Right hindlimb (tissue), 1 donor: ENCODE data around the gene ASB18.
A peak's percentile ranks its signal among the peaks of the same experiment; 100 is the strongest.

ENCODE experiments used
- DNase-seq: peaks from one replicate; pipeline ENCODE4 v3.0.0-alpha.2; 2018

ASB18 gene

DNA sequence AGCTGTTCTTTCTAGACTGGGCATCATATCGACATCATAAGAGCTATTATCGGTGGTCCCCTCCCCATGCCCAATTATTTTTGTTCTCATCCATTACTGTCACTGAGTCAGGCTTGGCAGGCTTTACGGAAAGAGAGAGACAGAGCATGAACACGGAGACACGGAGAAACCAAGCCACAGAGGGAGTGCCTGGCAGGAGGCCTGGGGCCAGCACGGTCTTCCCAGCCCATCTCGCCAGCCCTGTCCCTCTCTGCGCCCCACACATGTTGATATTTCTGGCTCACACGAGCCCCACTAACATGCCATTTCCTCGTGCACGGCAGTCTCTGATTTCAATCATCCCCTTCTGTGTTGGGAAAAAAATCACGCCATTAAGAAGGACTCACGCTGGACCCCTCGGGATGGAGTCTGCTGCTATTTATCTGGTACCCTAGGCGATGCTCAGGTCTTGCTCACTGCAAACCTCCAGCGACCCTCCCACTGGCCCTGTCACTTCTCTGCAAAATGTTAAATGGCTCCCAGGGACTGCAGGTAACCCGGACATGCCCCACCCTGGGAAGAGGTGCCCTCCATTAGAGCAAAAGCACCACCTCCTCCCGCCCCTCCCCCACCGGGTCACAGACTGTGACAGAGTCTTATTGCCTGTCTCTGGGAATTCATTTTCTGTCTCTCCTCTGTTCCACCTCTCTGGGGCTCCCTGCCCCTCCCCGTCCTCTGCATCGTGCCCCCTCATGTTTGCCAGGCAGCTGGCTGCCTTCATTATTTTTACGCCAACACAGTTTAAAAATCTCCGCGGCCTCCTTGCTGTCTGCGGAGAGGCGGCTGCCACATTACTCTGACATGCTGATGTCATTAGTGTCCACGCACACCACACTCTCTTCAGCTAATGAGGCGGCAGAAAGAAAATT lies 55.9 kb downstream of the ASB18 start:
- no peak for DNase-seq

DNA sequence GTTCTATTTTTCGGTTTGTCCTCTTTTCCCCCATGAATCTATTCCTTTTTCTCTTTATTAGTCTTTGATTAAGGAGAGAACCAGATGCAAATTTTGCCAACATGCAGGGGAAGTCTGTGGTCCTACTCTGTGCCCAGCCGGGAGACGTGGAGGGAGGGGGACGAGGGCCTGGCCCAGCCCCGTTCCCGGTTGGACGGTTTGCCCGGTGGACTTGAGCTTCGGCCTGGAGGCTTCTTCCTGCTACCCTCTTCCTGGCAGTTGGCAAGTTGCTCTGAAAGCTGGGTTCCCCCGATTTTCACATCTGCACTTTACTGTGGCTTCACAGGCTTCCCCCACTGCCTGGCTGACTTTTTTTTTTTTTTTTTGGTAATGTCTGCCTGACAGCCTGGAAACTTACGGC lies 56.7 kb downstream of the ASB18 start:
- no peak for DNase-seq

DNA sequence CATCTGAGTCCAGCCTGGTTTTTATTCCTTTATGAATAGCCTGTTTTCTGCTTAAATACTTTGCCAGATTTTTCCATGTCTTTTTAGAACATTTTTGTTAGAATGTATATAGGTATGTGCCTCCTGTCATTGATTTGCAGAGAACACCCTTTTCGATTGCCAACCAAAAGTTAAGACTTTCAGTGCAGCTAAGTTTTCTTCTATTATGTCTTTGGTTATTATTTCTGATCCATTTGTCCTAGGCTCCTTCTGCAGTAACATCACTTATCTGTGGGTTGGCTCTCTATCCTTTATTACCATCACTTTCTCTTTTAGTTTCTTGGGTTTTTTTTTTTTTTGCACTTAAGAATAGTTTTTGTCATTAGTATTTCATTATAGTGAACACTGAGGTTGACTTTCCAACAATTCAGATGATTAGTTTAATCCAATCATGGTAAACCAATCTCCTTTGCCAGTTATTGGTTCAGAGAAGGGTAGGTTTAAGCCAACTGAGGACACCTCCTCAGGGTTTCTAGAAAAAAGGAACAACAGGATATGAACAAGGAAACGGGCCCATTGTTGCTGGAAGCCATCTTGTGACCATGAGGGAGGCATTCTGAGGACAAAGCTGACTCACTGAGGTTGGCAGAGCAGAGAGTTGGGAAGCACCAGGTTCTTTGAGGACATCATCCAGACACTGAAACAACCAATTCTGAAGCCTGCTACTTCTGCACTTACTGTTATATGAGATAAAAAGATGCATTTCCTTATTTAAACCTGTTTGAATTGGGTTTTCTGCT lies 58.1 kb downstream of the ASB18 start:
- no peak for DNase-seq

DNA sequence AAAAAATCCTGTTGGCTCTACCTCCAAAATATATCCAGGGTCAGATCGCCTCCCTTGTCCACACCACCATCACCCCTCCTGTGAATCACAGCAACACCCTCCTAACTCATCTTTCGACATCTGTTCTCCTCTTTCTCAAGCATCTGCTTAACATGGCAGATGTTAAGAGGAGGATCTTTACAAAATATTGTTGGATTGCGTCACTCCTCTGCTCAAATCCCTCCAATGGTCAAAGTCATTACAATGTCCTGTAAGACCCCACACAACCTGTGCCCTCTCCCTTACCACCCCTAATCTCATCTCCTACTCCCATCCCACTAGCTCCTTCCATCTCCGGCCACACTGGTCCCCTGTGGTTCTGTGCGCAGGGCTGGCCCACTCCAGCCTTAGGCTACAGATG lies 59.3 kb downstream of the ASB18 start:
- DNase-seq, result no peak

DNA sequence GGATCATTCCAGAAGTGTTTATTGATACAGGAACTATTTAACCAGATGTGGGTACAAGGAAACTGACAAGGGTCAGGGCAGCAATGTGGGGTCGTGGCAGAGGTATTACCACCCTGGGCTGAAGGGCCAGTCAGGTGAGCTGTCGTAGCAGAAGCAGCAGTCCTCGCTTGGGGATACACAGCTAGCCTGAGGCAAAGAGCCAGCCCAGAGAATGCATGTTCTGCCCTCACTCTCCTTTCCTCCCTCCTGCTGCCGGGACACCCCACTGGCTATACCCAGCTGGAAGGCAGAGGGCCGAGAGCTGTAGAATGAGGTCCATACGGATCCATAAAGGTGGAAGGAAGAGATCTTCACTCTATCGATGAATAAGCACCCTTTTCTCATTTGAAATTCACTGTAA lies 63.8 kb downstream of the ASB18 start:
- no peak for DNase-seq

DNA sequence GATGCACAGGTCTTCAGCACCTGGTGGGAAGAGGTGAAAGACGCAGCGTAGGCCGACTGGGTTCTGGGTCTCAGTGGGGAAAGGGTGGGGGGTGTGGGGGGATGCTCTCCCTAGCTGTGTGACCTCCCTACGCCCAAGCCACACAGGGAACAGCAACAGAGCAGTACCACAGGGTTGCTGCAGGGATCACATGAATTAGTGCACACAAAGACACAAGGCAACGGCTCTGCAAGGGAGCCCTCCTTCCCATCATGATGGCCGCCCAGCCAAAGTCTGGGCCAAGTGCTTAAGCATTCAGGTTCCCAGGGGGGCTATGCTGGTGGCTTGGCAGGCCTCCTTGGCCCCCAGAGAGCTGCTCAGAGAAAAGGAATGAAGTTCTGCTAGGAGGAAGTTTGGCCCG lies 67.8 kb downstream of the ASB18 start:
- DNase-seq, result no peak

DNA sequence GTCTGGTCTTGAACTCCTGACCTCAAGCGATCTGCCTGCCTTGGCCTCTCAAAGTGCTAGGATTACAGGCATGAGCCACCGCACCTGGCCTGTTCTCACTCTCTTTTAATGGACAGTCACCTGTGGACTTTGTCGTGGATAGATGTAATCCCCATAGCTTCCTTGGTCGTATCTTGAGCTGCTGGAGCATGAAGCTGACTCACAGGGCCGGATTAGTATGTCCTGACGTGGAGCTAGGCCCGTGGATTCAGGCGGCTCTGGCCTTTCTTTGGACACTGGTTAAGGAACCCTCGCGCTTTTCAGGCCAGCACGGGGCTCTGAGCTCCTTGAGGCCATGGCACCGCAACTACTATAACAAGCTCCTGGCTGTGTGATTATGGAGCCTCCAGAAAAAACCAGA lies 68.5 kb downstream of the ASB18 start:
- no peak for DNase-seq

DNA sequence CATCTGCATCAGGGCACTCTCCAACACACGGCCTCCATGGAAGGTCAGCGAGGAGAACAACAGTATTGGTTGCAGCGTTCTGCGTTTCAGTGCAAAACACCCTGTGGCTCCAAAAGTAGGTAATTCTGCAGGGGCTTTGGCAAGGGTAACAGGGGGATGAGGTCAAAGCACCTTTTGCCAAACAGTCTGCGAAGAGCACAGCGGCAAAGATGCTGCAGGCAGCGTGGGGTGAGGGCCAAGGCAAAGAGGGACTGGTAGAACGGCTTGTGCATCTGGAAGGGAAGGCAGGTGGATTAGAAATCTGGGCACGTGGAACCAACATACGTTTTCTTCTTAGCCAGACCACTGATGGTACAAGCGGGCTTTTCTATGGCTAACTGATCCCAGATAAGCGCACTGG lies 69.4 kb downstream of the ASB18 start:
- DNase-seq, result no peak

DNA sequence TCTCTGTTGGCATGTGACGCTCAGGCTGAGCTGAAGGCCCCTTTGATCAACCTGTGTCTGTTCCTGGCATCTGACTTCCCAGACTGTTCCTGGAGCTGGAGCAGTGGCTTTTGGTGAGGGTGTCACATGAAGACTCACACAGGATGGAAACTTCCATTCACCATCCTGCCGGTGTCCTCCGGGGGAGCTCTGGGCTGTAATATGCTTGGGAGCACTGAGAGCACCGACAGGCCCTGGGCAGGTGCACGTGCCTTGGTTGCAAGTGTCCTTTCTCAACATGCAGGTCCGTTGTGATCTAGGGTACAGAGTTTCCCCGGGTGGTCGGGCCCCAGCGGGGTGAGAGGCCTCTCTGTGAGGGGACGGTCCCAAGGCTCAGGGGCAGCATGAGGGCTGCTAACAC lies 71.2 kb downstream of the ASB18 start:
- DNase-seq, result no peak

DNA sequence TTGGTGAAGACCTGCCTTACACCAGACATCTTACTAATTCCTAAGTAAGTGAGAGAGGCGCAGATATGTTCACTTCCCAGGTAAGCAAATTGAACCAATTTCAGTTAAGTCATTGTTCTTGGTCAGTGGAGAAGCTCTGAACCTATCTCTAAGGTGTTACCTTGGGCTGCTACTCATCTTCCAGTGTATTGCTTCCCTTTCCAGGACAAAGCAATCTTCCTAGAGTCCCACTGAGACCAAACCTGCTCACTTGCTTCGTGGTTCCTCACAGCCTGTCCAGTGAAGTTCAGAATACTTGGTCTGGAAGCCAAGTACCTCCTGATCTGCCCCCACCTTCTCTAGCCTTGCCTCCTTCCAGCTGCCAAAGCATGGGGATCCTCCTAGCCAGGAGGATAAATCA lies 73.5 kb downstream of the ASB18 start:
- DNase-seq, result no peak

DNA sequence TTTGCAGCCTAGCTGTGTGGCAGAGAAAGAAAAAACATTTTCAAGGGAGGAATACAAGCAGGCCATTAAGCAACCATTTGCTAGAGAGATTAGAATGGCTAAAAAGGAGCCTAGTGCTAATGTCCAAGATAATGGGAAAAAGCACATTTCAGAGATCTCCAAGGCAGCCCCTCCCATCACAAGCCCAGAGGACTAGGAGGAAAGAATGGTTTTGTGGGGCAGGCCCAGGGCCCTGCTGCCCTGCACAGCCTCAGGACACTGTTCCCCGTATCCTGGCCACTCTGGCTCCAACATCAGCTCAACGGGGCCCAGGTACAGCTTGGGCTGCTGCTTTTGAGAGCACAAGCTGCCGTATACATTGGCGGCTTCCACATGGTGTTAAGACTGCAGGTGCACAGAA lies 79.5 kb downstream of the ASB18 start:
- DNase-seq, result no peak

DNA sequence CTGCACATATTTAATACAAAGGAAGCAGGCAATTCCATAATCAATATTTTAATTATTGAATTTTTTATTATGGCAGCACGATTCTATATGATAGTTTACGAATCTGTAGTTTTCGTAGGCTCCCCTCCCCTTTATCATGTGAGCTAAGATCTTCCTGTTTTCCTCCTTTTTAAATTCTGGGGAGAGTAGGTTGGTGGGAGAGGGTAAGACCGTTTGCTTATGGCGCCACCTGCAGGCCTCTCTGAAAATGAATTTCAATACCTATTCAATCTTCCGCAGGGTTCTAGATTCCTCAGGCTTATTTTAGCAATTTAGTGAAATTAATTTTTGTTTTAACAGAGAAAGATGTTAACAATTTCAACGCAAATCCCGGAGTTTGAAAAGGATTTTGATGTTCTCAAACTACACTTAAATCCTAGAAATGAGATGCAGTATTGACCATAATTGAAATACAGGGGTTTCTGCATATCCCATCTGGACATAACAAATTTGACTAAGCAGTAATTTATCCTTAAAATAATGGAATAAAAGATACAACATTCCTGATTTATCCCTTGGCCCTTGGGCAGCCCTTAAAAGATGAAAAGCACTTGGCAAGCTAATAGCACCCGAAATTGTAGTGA lies 83.3 kb downstream of the ASB18 start:
- peak; percentile 49 for DNase-seq

DNA sequence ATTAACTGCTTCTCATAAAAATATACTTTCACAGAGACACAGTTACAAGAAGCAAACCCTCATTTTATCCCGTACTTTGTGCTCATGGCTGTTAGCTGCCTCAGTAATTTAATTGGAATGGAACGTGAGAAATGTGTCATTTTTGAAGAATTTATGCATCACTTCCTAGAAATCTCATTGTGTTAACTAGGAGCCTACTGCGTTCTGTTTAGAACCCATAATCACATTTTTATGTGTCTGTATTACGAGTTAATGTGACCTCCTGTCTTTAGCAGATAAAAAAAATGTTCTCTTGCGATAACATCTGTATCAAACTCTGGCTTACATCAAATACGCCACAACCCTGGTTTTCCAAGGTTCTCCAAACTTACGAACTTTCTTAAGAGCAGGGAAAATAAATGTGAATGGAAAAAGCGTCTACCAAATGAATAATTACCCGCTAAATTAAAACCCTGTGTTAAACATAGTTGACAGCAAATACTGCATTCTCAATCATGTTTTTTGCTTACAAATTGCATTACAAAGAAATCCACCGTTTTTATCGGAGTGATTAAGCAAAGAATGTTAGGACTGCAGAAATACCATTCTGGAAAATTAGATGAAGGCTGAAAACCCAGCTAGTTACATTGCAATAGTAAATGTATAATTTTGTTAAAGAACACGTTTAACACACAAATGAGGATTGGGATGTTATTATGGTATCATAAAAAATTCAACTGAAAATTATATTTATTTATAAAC lies 84.0 kb downstream of the ASB18 start:
- no peak for DNase-seq

DNA sequence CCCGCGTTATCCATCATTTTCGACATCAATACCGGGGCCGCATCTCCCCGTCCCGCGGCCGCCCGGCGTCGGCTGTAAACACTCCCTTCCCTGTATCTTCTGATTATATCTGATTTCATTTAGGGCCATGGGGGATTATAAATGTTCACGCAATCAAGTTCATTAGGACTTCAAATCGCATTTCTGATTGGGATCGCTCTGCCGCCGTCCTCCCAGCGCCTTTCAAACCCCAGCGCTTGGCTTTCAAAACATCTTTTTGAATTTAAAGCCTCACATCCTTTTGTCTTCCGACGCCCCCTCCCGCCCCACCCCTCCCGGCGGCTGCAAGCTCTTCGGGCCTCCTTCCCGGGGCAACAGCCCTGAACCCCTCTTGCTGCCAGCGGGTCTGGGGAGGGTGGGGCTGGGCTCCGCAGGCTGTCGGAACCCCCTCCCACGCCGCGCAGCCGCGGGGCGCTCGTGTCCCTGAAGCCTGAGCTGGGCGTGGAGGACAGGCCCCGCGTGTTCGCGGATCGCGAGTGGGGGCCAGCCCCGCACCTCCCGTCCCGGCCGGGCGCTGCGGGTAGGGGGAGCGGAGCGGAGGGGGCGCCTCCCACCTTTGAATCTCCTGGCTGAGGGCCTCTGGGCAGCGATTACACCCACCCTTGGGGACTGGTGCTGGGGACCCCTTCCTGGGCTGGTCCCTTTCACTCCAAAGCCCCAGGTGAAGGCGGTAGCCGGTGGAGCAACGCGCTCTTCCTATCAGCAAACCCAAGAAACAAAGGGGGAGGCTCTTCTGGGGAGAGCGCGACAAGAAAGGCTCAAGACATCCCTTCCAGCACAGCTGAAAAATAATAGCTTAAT lies 84.8 kb downstream of the ASB18 start:
- DNase-seq, result no peak

DNA sequence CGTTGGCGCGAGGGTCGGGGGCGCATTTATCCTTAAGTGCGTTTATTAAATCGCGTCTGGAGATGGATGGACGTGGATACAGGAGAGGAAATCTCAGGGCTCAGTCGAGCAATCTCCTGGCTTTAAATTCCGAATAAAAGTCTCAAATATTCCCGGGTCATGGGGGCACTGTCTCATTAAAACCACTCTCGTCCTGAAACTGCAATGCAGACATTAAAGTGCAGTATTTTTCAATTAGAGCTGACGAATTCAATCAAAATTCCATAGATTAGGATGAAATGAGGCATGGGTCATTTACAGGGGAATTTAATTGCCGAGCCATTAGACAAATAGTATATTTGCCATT lies 85.3 kb downstream of the ASB18 start:
- no peak for DNase-seq

DNA sequence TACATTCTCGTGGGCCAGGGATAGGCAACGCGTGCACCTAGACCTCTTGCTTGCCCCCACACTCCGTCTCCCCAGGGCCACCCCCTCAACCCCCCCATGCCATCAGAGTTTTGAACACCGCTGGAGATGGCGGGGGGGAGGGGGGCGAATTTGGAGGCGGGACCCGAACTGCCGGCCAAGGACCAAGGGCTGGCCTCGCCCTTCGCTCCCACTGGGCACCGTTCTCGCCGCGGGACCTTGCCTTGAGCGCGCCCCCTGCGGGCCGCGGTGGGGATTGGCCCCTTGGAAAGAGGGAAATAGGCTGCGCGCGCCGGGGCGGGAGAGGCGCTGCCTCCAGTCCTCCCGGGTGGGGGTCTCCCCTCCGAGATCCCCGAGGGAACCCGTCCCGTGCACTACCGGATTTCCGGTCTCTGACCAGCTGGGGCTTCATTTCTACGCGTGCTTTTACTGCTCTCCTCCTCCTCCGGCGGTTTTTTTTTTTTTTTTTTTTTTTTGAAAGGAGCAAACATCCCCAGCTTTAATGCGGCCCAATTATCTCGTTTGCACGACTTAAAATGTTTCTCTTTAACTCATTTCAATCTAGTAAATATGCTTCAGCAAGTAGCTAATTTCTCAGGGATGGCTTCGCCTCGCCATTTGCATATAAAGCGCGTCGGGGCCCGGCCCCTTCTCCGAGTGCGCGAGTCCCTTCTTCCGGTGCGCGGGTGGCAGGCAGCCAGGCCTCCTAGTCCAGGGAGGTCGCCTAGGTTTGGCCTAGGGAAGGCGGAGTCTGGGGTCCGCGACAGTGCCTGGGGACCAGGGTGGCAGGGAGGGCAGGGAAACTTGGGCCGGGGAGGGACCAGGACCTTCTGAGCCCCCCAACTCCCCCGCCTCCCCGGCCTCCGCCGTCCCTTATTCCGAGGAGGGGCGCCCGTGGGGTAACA lies 86.0 kb downstream of the ASB18 start:
- DNase-seq, result peak; percentile 73

DNA sequence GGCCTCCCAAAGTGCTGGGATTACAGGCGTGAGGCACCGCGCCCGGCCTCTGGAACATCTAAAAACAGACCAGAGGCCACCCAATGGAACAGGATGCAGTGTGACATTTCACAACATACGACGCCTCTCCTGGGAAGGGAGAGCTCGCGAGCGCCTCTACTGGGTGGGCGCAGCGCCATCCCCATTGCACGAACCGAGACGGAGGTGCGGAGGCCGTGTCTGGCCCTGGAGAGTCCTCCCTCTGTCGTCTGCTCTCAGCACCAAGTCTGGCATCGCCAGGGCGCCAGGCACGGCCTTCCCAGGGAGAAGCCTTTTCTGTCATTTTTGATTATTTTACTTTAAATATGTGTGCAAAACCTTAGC lies 86.6 kb downstream of the ASB18 start:
- DNase-seq, result no peak

DNA sequence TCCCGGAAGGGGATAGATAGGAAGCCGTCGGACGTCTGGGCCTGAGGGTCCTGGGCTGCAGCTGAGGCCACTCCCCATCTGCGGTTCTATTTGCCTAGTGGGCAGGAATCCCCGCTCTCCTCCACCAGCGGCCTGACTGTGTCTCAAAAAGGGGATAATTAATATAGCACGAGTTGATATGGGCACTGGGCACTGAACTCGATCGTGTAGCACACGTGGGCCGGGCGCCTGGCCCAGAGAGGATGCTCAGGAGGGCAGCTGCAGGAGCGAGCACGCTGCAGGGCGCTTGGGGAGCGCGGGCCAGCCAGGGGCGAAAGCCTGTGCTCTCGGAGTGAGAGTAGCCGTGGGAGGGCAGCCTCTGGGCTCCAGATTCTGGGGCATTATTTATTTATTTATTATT lies 87.3 kb downstream of the ASB18 start:
- no peak for DNase-seq

DNA sequence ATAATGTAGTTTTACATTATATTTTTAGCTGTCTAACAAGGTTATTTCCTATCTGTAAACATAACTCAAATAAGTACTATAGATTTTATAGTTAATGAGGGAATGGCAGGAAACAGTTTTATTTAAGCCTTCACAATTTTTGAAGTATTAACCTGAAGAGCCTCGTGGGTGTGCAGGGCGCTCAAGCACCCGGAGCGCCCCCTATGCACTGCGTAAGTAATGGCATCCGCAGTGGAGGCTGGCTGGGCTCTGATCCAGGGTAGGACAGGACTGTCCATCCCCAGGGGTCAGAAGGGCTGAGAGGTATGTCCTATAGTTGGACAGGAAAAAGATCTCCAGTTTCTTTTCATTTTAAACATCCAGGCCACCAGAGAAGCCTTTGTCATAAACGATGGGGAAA lies 87.8 kb downstream of the ASB18 start:
- DNase-seq, result no peak

DNA sequence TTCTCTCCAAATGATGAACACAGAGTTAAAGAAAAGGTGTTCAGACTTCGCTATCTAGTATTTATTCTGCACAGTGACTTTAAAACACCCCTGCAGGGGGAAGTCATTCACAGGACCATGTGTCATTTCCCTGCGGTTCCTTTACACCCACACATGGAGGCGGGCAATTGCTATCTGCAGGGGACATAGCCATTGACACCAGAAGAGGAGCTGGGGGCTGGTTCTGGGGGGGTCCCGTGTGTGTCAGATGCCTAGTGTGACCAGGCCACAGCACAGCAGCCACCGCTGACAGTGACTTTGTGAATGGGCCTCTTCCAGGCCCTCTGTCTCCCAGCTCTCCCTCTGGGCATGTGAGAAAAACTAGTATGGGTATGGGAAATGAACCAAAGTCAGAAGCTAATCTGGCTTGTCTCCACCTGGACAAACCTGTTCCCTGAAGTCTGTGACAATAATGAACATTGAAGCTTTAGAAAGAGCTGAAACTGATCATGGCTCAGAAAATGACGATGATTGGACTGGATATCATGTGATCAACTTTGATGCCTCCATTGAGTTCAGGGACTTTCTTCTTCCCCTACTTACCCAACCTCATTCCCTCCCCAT lies 88.6 kb downstream of the ASB18 start:
- no peak for DNase-seq
